B cell (primary cell): ENCODE data around the gene SKIDA1. TPM values are rescaled to one million over a fixed set of nuclear protein-coding genes. Genes with fewer than 3 reads are reported as not detected.
A peak's percentile ranks its signal among the peaks of the same experiment; 100 is the strongest.

Source experiments
- ATAC-seq: fragments of 200-7000 bp; cut with Tn5 transposase; one replicate; pipeline ENCODE4 v1.10.0; 2021; ENCODE audit warnings: low read depth, mild to moderate bottlenecking, moderate number of reproducible peaks, moderate library complexity
- CTCF ChIA-PET: fragments of 350-600 bp; sonication (Branson Sonifier 250); formaldehyde crosslinking; loops from one replicate; lab custom pipeline; 2021; ENCODE audit warnings: antibody characterized with exemption, inconsistent platforms; lab: Charles Lee
- POLR2A ChIA-PET: fragments of 350-600 bp; sonication (Branson Sonifier 250); formaldehyde crosslinking; loops from one replicate; lab custom pipeline; 2021; ENCODE audit warnings: antibody characterized with exemption; lab: Charles Lee
- DNase-seq: peaks from one replicate; pipeline ENCODE4 v3.0.0; 2013
- H2AFZ ChIP-seq: 2 replicates; pipeline ENCODE4 v1.6.1; 2012; ENCODE audit warnings: mild to moderate bottlenecking, low read depth, low read length; ENCODE audit not compliant: insufficient read depth, poor library complexity, severe bottlenecking
- H3K27ac ChIP-seq, 2 donors: 1 replicate in 1 of 2; 2 replicates in 1 of 2; pipeline ENCODE4 v1.5.1; 2012 to 2013; ENCODE audit warnings: low read length in 2 of 2, mild to moderate bottlenecking in 2 of 2, moderate library complexity in 1 of 2
- H3K27me3 ChIP-seq, 4 experiments: fragments of 200-600 bp in 1 of 4; sonication (generic) in 1 of 4; replicated peaks in 1 of 4; 1 replicate in 2 of 4; 2 replicates in 2 of 4; pipeline versions ENCODE4 v1.6.1 to v1.7.0; 2013 to 2016; ENCODE audit warnings: low read length in 3 of 4, mild to moderate bottlenecking in 2 of 4, mixed read lengths in 1 of 4, moderate library complexity in 1 of 4; ENCODE audit not compliant: insufficient read depth in 4 of 4, control insufficient read depth in 3 of 4; ENCODE audit errors: control extremely low read depth in 1 of 4
- H3K36me3 ChIP-seq, 2 experiments: replicated peaks in 1 of 2; 1 replicate in 1 of 2; 2 replicates in 1 of 2; pipeline versions ENCODE4 v1.6.1 to v1.7.1; 2013; ENCODE audit warnings: low read length in 1 of 2; ENCODE audit not compliant: insufficient read depth in 2 of 2, control insufficient read depth in 1 of 2; ENCODE audit errors: control extremely low read depth in 1 of 2, extremely low read depth in 1 of 2
- H3K4me1 ChIP-seq, 2 donors: fragments of 200-600 bp in 1 of 2; sonication (generic) in 1 of 2; 1 replicate in 1 of 2; 2 replicates in 1 of 2; pipeline versions ENCODE4 v1.5.1 to v1.6.1; 2013 to 2017; ENCODE audit warnings: low read length in 2 of 2; ENCODE audit not compliant: control insufficient read depth in 2 of 2, insufficient read depth in 2 of 2
- H3K4me2 ChIP-seq: replicated peaks from 2 replicates; pipeline ENCODE3; 2012; ENCODE audit warnings: mild to moderate bottlenecking, low read depth, low read length; ENCODE audit not compliant: poor library complexity, severe bottlenecking
- H3K4me3 ChIP-seq, 5 experiments: fragments of 200-600 bp in 1 of 5; sonication (generic) in 1 of 5; 1 replicate in 3 of 5; 2 replicates in 2 of 5; pipeline versions ENCODE4 v1.5.1 to v1.7.0; 2011 to 2016; ENCODE audit warnings: low read length in 4 of 5, mild to moderate bottlenecking in 4 of 5, low read depth in 2 of 5, control low read depth in 1 of 5, moderate library complexity in 1 of 5; ENCODE audit not compliant: insufficient read depth in 1 of 5; ENCODE audit errors: control extremely low read depth in 1 of 5, extremely low read depth in 1 of 5
- H3K79me2 ChIP-seq: fragments of 200-600 bp; sonication (generic); one replicate; pipeline ENCODE4 v1.6.0; 2016; ENCODE audit warnings: low read length; ENCODE audit not compliant: control insufficient read depth, insufficient read depth
- H3K9ac ChIP-seq: fragments of 200-600 bp; sonication (generic); 2 replicates; pipeline ENCODE4 v1.6.1; 2017; ENCODE audit warnings: mild to moderate bottlenecking, low read length, moderate library complexity
- H3K9me3 ChIP-seq, 3 donors: one replicate each; pipeline versions ENCODE4 v1.6.1 to v1.7.1; 2013; ENCODE audit warnings: low read length in 2 of 3; ENCODE audit not compliant: control insufficient read depth in 2 of 3, insufficient read depth in 1 of 3; ENCODE audit errors: control extremely low read depth in 1 of 3
- H4K20me1 ChIP-seq: 2 replicates; pipeline ENCODE4 v1.6.0; 2012; ENCODE audit warnings: mild to moderate bottlenecking, low read length; ENCODE audit not compliant: insufficient read depth, control insufficient read depth, poor library complexity, severe bottlenecking
- H3K27ac Mint-ChIP-seq: one replicate; pipeline ENCODE4 v1.8.0; 2021; ENCODE audit warnings: mixed read lengths
- H3K27me3 Mint-ChIP-seq: one replicate; pipeline ENCODE4 v1.8.0; 2021; ENCODE audit warnings: mixed read lengths
- H3K4me1 Mint-ChIP-seq: one replicate; pipeline ENCODE4 v1.8.0; 2021; ENCODE audit warnings: mixed read lengths
- H3K4me3 Mint-ChIP-seq: one replicate; pipeline ENCODE4 v1.8.0; 2021; ENCODE audit warnings: mixed read lengths
- H3K9me3 Mint-ChIP-seq: one replicate; pipeline ENCODE4 v1.8.0; 2022; ENCODE audit warnings: mixed read lengths; ENCODE audit not compliant: insufficient read depth
- EZH2 ChIP-seq: IDR thresholded peaks from 2 replicates; pipeline ENCODE4 v1.6.1; 2012; ENCODE audit warnings: borderline replicate concordance, low read depth, mild to moderate bottlenecking, moderate library complexity, low read length; ENCODE audit not compliant: insufficient read depth, poor library complexity, severe bottlenecking
- WGBS: methylation state at CpG from one replicate; pipeline ENCODE4 v1.1.5; 2013; ENCODE audit warnings: missing lambda C conversion rate; ENCODE audit not compliant: insufficient coverage; 5-methylcytosine and 5-hydroxymethylcytosine counted together
- intact Hi-C: fragments of 100-400 bp; cut with micrococcal nuclease; formaldehyde crosslinking; loops from one replicate; pipeline ENCODE4 v1.10.0; 2022
- polyA plus RNA-seq: library from polyadenylated mRNA; depleted of rRNA; stranded (reverse); fragments of >200 nt; gene quantifications from 2 replicates; pipeline ENCODE4 v1.2.3, GENCODE V29; 2012
- total RNA-seq, 2 donors: library from RNA; stranded (reverse); fragments of 120-200 nt in 1 of 2; gene quantifications; 1 replicate in 1 of 2; 2 replicates in 1 of 2; pipeline versions ENCODE4 v1.2.3 to v1.2.4, GENCODE V29; 2013 to 2022
- TF ChIP-seq, protein P1 (sequence below): fragments of 200-600 bp; IDR thresholded peaks from one replicate; pipeline ENCODE4 v1.8.0; 2022; ENCODE audit warnings: antibody characterized with exemption, mild to moderate bottlenecking

SKIDA1 gene
- total and polyA plus RNA-seq, 2 donors (not counting 1 experiment from before 2014, with no cell fraction given) = 0.06 to 0.10 TPM

DNA sequence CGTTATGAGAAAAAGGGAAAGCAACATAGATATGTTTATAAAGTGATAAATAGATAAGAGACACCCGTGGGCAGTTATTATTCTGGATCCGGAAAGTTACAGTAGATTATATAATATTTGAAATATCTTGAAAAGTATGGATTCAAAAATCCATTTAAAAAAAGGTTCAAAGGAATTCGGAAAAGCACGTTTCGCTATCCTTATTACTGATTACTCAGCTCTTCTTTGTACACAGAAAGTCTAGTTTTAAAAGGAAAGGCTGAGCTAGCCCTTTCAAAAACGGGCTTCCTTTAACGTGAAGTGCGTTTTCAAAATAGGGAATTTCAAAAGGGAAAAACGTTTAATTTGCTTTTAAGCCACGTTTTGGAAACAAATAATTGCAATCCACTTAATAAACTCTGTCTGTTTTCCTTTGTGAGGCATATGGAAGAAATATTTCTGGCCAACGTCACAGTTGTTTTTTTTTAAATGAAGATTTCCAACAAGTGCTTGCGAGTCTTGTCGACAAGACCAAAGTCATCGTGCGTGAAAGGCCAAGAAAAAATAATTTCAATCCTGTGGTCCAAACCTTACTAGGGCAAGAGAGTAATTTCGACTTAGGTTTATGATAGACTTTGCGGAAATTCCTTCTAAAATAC, 2.2 kb upstream of the SKIDA1 start:
- Histone ChIP-seq H3K79me2 (no peaks in the 10 kb centered on the region), H3K4me1 (peaks cover 25 to 34% of the 10 kb centered on the region in 2 donors), H3K4me2 (peak overlapping the region; percentile 86), H3K27me3 (peaks cover 0 to 39% (median 33%) of the 10 kb centered on the region in 4 experiments), H3K4me3 (peak overlapping the region; percentile 10 to 73 (median 62)), H3K36me3 (no peaks in the 10 kb centered on the region), H4K20me1 (peaks cover 5% of the 10 kb centered on the region), H3K27ac (no peak overlapping the region), H3K9me3 (peaks cover 0 to 6% (median 0%) of the 10 kb centered on the region in 3 donors), H3K9ac (peak overlapping the region; percentile 69), H2AFZ (peak overlapping the region; percentile 80)
- DNase-seq (peak; percentile 53), ATAC-seq (no peak)
- no CpG with 5 or more reads among the region's 18 CpGs for WGBS
- Mint-ChIP-seq H3K4me3 (peak overlapping the region; percentile 80), H3K27me3 (peaks cover 39% of the 10 kb centered on the region), H3K4me1 (peaks cover 25% of the 10 kb centered on the region), H3K27ac (peak overlapping the region; percentile 69), H3K9me3 (no peaks in the 10 kb centered on the region)
- CTCF ChIA-PET = interaction anchor here (1.3 kb wide), 1 partner anchor 812 kb away, joined by 3 read pairs; no protein-coding TSS in a partner anchor
- intact Hi-C loops = loop anchor here (1.0 kb wide), 1 partner anchor 9 kb away; no protein-coding TSS in a partner anchor
- POLR2A ChIA-PET = interaction anchor here (0.9 to 1.5 kb wide), 2 partner anchors 10 to 11 kb away, joined by 5 to 7 read pairs; no protein-coding TSS in a partner anchor
- TF ChIP-seq, protein P1, sequence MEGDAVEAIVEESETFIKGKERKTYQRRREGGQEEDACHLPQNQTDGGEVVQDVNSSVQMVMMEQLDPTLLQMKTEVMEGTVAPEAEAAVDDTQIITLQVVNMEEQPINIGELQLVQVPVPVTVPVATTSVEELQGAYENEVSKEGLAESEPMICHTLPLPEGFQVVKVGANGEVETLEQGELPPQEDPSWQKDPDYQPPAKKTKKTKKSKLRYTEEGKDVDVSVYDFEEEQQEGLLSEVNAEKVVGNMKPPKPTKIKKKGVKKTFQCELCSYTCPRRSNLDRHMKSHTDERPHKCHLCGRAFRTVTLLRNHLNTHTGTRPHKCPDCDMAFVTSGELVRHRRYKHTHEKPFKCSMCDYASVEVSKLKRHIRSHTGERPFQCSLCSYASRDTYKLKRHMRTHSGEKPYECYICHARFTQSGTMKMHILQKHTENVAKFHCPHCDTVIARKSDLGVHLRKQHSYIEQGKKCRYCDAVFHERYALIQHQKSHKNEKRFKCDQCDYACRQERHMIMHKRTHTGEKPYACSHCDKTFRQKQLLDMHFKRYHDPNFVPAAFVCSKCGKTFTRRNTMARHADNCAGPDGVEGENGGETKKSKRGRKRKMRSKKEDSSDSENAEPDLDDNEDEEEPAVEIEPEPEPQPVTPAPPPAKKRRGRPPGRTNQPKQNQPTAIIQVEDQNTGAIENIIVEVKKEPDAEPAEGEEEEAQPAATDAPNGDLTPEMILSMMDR = no peak
- peak; percentile 74 for TF ChIP-seq EZH2
